ENCODE measurements around the gene LAMA3. TPM values are rescaled to one million over a fixed set of nuclear protein-coding genes. Genes with fewer than 3 reads are reported as not detected.

LAMA3 gene
- total RNA-seq, 1 experiment from 2014 or later, result 8.1 TPM

GRCh38 chr18:23949863-23950262 is 260.6 kb downstream of the LAMA3 start:
- Histone ChIP-seq H3K4me3 (ENCODE audit: low read depth in 2 of 2, low read length in 2 of 2) (no peak overlapping the region), H3K4me1 (ENCODE audit: control insufficient read depth, insufficient read depth, low read length) (no peaks in the 10 kb centered on the region), H3K27me3 (ENCODE audit: control insufficient read depth, insufficient read depth, low read length) (0 out of 2 replicates have a peak, but pooled peaks cover 4% of the 10 kb centered on the region), H3K9me3 (ENCODE audit: control insufficient read depth, insufficient read depth, low read depth, low read length) (no peaks in the 10 kb centered on the region), H3K27ac (ENCODE audit: low read length) (no peak overlapping the region), H3K36me3 (ENCODE audit: control insufficient read depth, insufficient read depth, low read length) (no peaks in the 10 kb centered on the region)
- CTCF ChIA-PET, result no interaction called here
- ATAC-seq (no peak), DNase-seq (ENCODE audit: low read depth, low spot score) (no peak)
- intact Hi-C loops (cut with micrococcal nuclease; ENCODE audit: unreplicated experiment) (no loop called here), in situ Hi-C loops (cut with HindIII; ENCODE audit: low pct_unique_long_range_greater_than_20kb, low sequenced_read_pairs) (no loop called here)
- BruUV-seq (replicated peaks), result no TSS peak
- TF ChIP-seq POLR2AphosphoS5 (IDR thresholded peaks at IDR 0.05; ENCODE audit: low read depth, low read length) (no peak), REST (IDR thresholded peaks at IDR 0.05; ENCODE audit: insufficient read depth in 1 of 2, low read depth in 2 of 2, low read length in 1 of 2) (no peak), CTCF (IDR thresholded peaks at IDR 0.05) (no peak), SIN3A (IDR thresholded peaks at IDR 0.05; ENCODE audit: borderline replicate concordance, insufficient read depth, low read depth, low read length) (no peak), TCF7L2 (IDR thresholded peaks at IDR 0.05; ENCODE audit: low read depth, low read length) (no peak)
- POLR2A ChIA-PET, result no interaction called here

GRCh38 chr18:23950644-23951043 is 261.4 kb downstream of the LAMA3 start:
- Histone ChIP-seq H3K4me3 (ENCODE audit: low read depth in 2 of 2, low read length in 2 of 2) (no peak overlapping the region), H3K27ac (ENCODE audit: low read length) (no peak overlapping the region), H3K27me3 (ENCODE audit: control insufficient read depth, insufficient read depth, low read length) (0 out of 2 replicates have a peak, but pooled peaks cover 4% of the 10 kb centered on the region), H3K4me1 (ENCODE audit: control insufficient read depth, insufficient read depth, low read length) (no peaks in the 10 kb centered on the region), H3K36me3 (ENCODE audit: control insufficient read depth, insufficient read depth, low read length) (no peaks in the 10 kb centered on the region), H3K9me3 (ENCODE audit: control insufficient read depth, insufficient read depth, low read depth, low read length) (no peaks in the 10 kb centered on the region)
- in situ Hi-C loops (cut with HindIII; ENCODE audit: low pct_unique_long_range_greater_than_20kb, low sequenced_read_pairs), result no loop called here
- TF ChIP-seq REST (IDR thresholded peaks at IDR 0.05; ENCODE audit: insufficient read depth in 1 of 2, low read depth in 2 of 2, low read length in 1 of 2) (no peak), CTCF (IDR thresholded peaks at IDR 0.05) (no peak), SIN3A (IDR thresholded peaks at IDR 0.05; ENCODE audit: borderline replicate concordance, insufficient read depth, low read depth, low read length) (no peak), TCF7L2 (IDR thresholded peaks at IDR 0.05; ENCODE audit: low read depth, low read length) (no peak)
- POLR2A ChIA-PET, result no interaction called here
- no peak for DNase-seq (ENCODE audit: low read depth, low spot score)
- BruUV-seq (replicated peaks), result no TSS peak
- CTCF ChIA-PET, result no interaction called here
- ATAC-seq, result no peak
- intact Hi-C loops (cut with micrococcal nuclease; ENCODE audit: unreplicated experiment), result no loop called here

Data from Panc1 (cell line).